ENCODE measurements around the gene GARRE1. TPM values are rescaled to one million over a fixed set of nuclear protein-coding genes. Genes with fewer than 3 reads are reported as not detected.

Gene GARRE1
- polyA plus RNA-seq, 3 donors = 1.1 to 6.2 (median 2.1) TPM

DNA sequence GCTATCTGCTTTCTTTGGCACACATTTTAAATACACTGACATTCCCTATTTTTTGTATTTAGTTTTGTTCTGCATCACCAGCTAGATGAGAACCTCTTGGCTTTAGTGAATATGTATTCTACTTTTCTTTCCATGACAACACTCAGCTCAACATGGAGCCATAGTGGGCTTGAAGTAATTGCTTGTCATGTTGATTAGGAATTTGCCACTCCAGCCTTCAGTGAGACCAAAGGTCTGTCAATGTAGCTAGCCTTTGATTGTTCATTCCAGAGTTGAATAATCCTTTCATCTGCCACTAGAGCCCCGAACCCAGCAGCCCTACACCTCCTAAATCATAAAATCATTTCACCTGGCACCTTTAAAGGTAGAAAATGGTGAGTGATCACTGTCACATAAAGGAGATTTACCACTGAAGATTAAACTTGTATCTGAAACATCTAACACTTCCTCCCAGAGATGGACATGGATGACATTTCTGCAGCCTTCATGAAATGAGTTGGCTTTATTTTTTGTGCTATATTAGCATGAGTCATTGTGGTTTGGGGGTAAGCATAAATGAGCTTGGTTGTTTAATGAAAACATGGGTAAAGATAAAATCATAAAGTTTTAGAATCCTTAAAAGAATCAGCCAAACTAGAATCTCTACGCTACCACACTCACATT lies 29.2 kb upstream of the GARRE1 start:
- Histone ChIP-seq H3K4me1 (ENCODE audit: control insufficient read depth in 1 of 2, insufficient read depth in 2 of 2, low read length in 2 of 2) (no peaks in the 10 kb centered on the region), H3K79me2 (ENCODE audit: insufficient read depth, low read length) (peaks cover 5% of the 10 kb centered on the region), H3K27me3 (ENCODE audit: control insufficient read depth in 2 of 2, insufficient read depth in 2 of 2, low read length in 2 of 2) (no peaks in the 10 kb centered on the region), H3K36me3 (replicated peaks in 1 of 2; ENCODE audit: control insufficient read depth in 1 of 2, insufficient read depth in 2 of 2, low read length in 2 of 2) (peaks cover 83 to 100% of the 10 kb centered on the region in 2 donors), H3K4me3 (replicated peaks in 1 of 3; ENCODE audit: low read depth in 2 of 3, low read length in 3 of 3) (no peak overlapping the region), H3K9ac (ENCODE audit: insufficient read depth, low read length, poor library complexity, severe bottlenecking) (no peak overlapping the region), H3K27ac (ENCODE audit: low read depth in 1 of 2, low read length in 2 of 2) (peak overlapping the region in 1 of 2 donors; percentile 32), H3K9me3 (replicated peaks in 1 of 2; ENCODE audit: control insufficient read depth in 1 of 2, insufficient read depth in 1 of 2, low read length in 2 of 2) (no peaks in the 10 kb centered on the region), H3K4me2 (replicated peaks; ENCODE audit: extremely low read depth, low read length, poor library complexity, severe bottlenecking) (no peak overlapping the region), H2AFZ (ENCODE audit: insufficient read depth, low read depth, low read length, poor library complexity, severe bottlenecking) (no peak overlapping the region), H4K20me1 (ENCODE audit: insufficient read depth, low read length) (peaks cover 60% of the 10 kb centered on the region)
- Mint-ChIP-seq H3K4me3 (no peak overlapping the region), H3K4me1 (peaks cover 5% of the 10 kb centered on the region), H3K27me3 (ENCODE audit: low read depth in 3 of 3) (no peaks in the 10 kb centered on the region), H3K27ac (peak overlapping the region in 2 of 7 donors; percentile 5 to 49), H3K36me3 (peaks cover 82 to 96% of the 10 kb centered on the region in 2 donors), H3K9me3 (peaks cover 0 to 2% (median 0%) of the 10 kb centered on the region in 7 donors)
- DNase-seq = no peak
- WGBS (ENCODE audit: insufficient coverage) = no CpG with 5 or more reads among the region's 2 CpGs
- intact Hi-C loops (cut with micrococcal nuclease) = no loop called here
- TF ChIP-seq, protein P1, sequence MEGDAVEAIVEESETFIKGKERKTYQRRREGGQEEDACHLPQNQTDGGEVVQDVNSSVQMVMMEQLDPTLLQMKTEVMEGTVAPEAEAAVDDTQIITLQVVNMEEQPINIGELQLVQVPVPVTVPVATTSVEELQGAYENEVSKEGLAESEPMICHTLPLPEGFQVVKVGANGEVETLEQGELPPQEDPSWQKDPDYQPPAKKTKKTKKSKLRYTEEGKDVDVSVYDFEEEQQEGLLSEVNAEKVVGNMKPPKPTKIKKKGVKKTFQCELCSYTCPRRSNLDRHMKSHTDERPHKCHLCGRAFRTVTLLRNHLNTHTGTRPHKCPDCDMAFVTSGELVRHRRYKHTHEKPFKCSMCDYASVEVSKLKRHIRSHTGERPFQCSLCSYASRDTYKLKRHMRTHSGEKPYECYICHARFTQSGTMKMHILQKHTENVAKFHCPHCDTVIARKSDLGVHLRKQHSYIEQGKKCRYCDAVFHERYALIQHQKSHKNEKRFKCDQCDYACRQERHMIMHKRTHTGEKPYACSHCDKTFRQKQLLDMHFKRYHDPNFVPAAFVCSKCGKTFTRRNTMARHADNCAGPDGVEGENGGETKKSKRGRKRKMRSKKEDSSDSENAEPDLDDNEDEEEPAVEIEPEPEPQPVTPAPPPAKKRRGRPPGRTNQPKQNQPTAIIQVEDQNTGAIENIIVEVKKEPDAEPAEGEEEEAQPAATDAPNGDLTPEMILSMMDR (IDR thresholded peaks at IDR 0.05) = no peak

DNA sequence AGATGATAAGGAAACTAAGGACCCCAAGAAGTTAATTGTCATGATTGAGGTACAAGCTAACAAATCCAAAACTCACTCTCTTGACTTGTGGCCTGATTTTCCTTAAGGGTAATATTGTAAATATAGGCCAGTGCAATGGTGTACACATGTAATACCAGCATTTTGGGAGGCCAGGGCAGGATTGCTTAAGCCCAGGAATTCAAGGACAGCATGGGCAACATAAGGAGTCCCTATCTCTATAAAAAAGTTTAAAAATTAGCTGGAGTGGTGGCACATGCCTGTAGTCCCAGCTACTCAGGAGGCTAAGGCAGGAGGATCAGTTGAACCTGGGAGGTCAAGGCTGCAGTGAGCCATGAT lies 28.7 kb upstream of the GARRE1 start:
- Histone ChIP-seq H3K9ac (ENCODE audit: insufficient read depth, low read length, poor library complexity, severe bottlenecking) (no peak overlapping the region), H2AFZ (ENCODE audit: insufficient read depth, low read depth, low read length, poor library complexity, severe bottlenecking) (no peak overlapping the region), H3K4me2 (replicated peaks; ENCODE audit: extremely low read depth, low read length, poor library complexity, severe bottlenecking) (no peak overlapping the region), H3K27me3 (ENCODE audit: control insufficient read depth in 2 of 2, insufficient read depth in 2 of 2, low read length in 2 of 2) (no peaks in the 10 kb centered on the region), H3K4me1 (ENCODE audit: control insufficient read depth in 1 of 2, insufficient read depth in 2 of 2, low read length in 2 of 2) (no peaks in the 10 kb centered on the region), H3K36me3 (replicated peaks in 1 of 2; ENCODE audit: control insufficient read depth in 1 of 2, insufficient read depth in 2 of 2, low read length in 2 of 2) (peaks cover 87 to 99% of the 10 kb centered on the region in 2 donors), H3K9me3 (replicated peaks in 1 of 2; ENCODE audit: control insufficient read depth in 1 of 2, insufficient read depth in 1 of 2, low read length in 2 of 2) (no peaks in the 10 kb centered on the region), H3K79me2 (ENCODE audit: insufficient read depth, low read length) (peaks cover 5% of the 10 kb centered on the region), H3K27ac (ENCODE audit: low read depth in 1 of 2, low read length in 2 of 2) (peak overlapping the region in 1 of 2 donors; percentile 32), H3K4me3 (replicated peaks in 1 of 3; ENCODE audit: low read depth in 2 of 3, low read length in 3 of 3) (no peak overlapping the region), H4K20me1 (ENCODE audit: insufficient read depth, low read length) (peaks cover 55% of the 10 kb centered on the region)
- TF ChIP-seq, protein P1 (IDR thresholded peaks at IDR 0.05) = no peak
- H3K4me3 Mint-ChIP-seq = no peak overlapping the region
- H3K4me1 Mint-ChIP-seq = peaks cover 5% of the 10 kb centered on the region
- intact Hi-C loops (cut with micrococcal nuclease) = no loop called here
- H3K36me3 Mint-ChIP-seq = peaks cover 82 to 96% of the 10 kb centered on the region in 2 donors
- peaks cover 0 to 2% (median 0%) of the 10 kb centered on the region in 7 donors for H3K9me3 Mint-ChIP-seq
- no peak overlapping the region for H3K27ac Mint-ChIP-seq
- DNase-seq = no peak
- H3K27me3 Mint-ChIP-seq (ENCODE audit: low read depth in 3 of 3) = no peaks in the 10 kb centered on the region
